Measurements from ENCODE around the gene CPA1. TPM values are rescaled to one million over a fixed set of nuclear protein-coding genes. Genes with fewer than 3 reads are reported as not detected.

Gene CPA1
- total and polyA plus RNA-seq, 8 donors = 1.7 to 17.3 (median 5.5) TPM; not detected in 5

DNA sequence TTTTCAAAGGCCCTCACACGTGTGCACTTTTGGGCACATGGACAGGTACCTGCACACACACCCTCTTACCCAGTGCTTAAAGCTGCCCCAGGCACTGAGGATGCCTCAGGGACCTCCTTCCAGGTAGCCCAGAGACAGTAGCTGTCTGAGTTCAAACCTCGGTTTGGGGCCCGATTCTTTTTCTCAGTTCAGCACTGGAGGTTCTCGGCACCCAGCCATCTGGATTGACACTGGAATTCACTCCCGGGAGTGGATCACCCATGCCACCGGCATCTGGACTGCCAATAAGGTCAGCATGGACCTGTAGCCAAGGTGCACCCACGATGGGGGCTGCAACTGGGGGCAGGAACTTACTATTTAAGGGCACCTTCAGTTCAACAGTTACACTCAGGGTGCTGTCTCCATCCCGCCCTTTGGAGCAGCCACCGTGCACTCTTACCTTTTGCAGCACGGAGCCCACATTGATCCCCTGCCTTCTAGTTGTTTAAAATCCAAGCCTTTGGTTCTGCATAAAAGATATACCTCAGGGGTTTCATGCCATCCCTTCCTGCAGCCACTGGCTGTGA is 18.0 kb upstream of the CPA1 start:
- 91 to 95% (median 92%) methylated on average over 10 of the region's 10 CpGs for WGBS, 5 donors
- no peak for DNase-seq
- Histone ChIP-seq H3K27me3 (no peaks in the 10 kb centered on the region), H3K27ac (no peak overlapping the region), H3K9me3 (peaks cover 4 to 22% (median 11%) of the 10 kb centered on the region in 4 donors), H3K4me3 (no peak overlapping the region), H3K36me3 (no peaks in the 10 kb centered on the region), H3K4me1 (peaks cover 0 to 4% (median 2%) of the 10 kb centered on the region in 4 donors)
- TF ChIP-seq EP300 (IDR thresholded peaks at IDR 0.05) (no peak), POLR2A (IDR thresholded peaks at IDR 0.05) (no peak)
- intact Hi-C loops (cut with DNase I; ENCODE audit: low total_unique reads) = no loop called here

DNA sequence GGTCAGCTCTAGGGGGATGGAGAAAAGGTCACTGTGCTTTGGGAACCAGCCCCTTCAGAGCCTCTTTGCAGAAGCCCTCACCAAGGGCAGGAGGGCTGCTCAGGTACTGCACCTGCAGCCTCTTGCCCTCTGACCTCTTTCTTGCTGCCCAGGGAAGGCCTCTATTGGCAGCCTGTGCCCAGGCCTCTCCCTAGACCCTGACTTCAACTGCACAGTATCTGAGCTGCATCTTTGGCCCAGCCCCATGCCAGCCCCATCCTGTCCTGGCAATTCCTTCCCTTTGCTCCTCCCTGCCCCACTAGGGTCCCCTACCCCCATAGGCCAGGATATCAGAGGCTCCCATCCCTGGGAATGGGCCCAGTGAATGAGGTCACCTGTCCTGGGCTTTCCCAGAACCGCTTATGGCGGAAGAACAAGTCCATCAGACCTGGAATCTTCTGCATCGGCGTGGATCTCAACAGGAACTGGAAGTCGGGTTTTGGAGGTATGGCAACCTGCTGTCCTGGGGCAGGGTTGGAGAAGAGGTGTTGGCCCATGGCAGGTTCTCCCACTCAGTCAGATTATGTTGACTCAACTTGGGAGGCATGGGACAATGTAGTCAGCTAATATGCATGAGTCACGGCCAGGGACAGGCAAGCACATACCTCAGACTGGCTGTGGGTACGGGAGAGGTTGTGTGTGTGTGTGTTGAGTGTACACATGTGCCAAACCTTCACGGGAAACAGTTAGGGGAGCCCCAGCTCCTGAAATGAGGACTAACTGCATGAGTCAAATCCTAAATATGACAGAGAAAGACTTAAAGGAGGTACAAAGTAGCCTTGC is 17.1 kb upstream of the CPA1 start:
- Histone ChIP-seq H3K4me1 (peaks cover 0 to 4% (median 0%) of the 10 kb centered on the region in 4 donors), H3K9me3 (peaks cover 4 to 22% (median 11%) of the 10 kb centered on the region in 4 donors), H3K27me3 (no peaks in the 10 kb centered on the region), H3K4me3 (no peak overlapping the region), H3K36me3 (no peaks in the 10 kb centered on the region), H3K27ac (no peak overlapping the region)
- WGBS, 5 donors = 66 to 82% (median 72%) methylated on average over 8 of the region's 8 CpGs
- peak in 1 of 3 donors; percentile 37 for TF ChIP-seq POLR2AphosphoS5 (IDR thresholded peaks at IDR 0.05)
- TF ChIP-seq, protein P1, sequence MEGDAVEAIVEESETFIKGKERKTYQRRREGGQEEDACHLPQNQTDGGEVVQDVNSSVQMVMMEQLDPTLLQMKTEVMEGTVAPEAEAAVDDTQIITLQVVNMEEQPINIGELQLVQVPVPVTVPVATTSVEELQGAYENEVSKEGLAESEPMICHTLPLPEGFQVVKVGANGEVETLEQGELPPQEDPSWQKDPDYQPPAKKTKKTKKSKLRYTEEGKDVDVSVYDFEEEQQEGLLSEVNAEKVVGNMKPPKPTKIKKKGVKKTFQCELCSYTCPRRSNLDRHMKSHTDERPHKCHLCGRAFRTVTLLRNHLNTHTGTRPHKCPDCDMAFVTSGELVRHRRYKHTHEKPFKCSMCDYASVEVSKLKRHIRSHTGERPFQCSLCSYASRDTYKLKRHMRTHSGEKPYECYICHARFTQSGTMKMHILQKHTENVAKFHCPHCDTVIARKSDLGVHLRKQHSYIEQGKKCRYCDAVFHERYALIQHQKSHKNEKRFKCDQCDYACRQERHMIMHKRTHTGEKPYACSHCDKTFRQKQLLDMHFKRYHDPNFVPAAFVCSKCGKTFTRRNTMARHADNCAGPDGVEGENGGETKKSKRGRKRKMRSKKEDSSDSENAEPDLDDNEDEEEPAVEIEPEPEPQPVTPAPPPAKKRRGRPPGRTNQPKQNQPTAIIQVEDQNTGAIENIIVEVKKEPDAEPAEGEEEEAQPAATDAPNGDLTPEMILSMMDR (IDR thresholded peaks at IDR 0.05) = no peak
- no peak for TF ChIP-seq POLR2A (IDR thresholded peaks at IDR 0.05)
- no peak for TF ChIP-seq EP300 (IDR thresholded peaks at IDR 0.05)
- intact Hi-C loops (cut with DNase I; ENCODE audit: low total_unique reads) = no loop called here
- peak in 1 of 2 donors; percentile 58 for DNase-seq

DNA sequence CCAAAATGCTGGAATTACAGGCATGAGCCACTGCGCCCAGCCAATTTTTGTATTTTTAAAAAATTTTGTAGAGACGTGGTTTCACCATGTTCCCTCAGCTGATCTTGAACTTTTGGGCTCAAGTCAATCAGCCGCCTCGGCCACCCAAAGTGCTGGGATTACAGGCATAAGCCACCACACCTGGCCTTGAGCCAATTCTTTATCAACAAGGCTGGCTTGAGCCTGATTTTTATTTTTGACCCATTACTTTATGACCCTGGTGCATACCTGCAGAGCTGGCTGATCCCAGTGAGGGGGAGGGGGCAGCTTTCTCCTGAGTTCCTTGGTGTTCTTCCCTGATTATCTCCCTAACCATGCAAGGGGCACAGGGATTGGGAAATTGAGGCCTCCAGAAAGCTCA is 15.8 kb upstream of the CPA1 start:
- Histone ChIP-seq H3K36me3 (no peaks in the 10 kb centered on the region), H3K27ac (peak overlapping the region in 1 of 5 donors; percentile 67), H3K9me3 (peaks cover 0 to 14% (median 5%) of the 10 kb centered on the region in 4 donors), H3K27me3 (no peaks in the 10 kb centered on the region), H3K4me3 (no peak overlapping the region), H3K4me1 (peaks cover 0 to 14% (median 8%) of the 10 kb centered on the region in 4 donors)
- intact Hi-C loops (cut with DNase I; ENCODE audit: low total_unique reads) = no loop called here
- DNase-seq = peak in 1 of 2 donors; percentile 63
- WGBS, 5 donors = 69 to 77% (median 74%) methylated on average over 4 of the region's 4 CpGs
- TF ChIP-seq POLR2AphosphoS5 (IDR thresholded peaks at IDR 0.05) = no peak

DNA sequence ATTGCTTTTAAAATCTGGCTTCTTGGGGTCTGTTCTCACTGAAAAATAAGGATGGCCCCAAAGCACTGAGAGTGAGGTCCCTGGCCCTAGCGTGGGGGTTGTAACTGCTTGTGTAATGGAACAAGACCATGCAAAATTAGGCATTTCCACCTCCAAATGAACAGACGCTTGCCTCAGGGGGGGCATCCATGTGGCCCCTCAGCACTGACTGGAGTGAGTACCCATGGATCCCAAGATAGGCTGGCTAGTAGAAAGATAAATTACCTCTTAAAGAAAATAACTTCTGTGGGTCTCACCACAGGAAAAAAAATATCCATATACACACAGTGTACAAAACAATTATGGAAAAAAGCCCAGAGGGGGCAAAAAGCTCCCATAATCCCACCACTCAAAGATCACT is 15.2 kb upstream of the CPA1 start:
- Histone ChIP-seq H3K36me3 (no peaks in the 10 kb centered on the region), H3K4me3 (no peak overlapping the region), H3K4me1 (peaks cover 0 to 15% (median 15%) of the 10 kb centered on the region in 4 donors), H3K27ac (peak overlapping the region in 3 of 5 donors; percentile 23 to 67 (median 38)), H3K9me3 (peaks cover 0 to 8% (median under 1%) of the 10 kb centered on the region in 4 donors), H3K27me3 (no peaks in the 10 kb centered on the region)
- intact Hi-C loops (cut with DNase I; ENCODE audit: low total_unique reads) = no loop called here
- no peak for DNase-seq
- 81 to 94% (median 86%) methylated on average over 2 of the region's 2 CpGs for WGBS, 5 donors
- TF ChIP-seq, protein P1 (IDR thresholded peaks at IDR 0.05) = no peak
- TF ChIP-seq EP300 (IDR thresholded peaks at IDR 0.05) (no peak), POLR2A (IDR thresholded peaks at IDR 0.05) (no peak), POLR2AphosphoS5 (IDR thresholded peaks at IDR 0.05) (no peak)

DNA sequence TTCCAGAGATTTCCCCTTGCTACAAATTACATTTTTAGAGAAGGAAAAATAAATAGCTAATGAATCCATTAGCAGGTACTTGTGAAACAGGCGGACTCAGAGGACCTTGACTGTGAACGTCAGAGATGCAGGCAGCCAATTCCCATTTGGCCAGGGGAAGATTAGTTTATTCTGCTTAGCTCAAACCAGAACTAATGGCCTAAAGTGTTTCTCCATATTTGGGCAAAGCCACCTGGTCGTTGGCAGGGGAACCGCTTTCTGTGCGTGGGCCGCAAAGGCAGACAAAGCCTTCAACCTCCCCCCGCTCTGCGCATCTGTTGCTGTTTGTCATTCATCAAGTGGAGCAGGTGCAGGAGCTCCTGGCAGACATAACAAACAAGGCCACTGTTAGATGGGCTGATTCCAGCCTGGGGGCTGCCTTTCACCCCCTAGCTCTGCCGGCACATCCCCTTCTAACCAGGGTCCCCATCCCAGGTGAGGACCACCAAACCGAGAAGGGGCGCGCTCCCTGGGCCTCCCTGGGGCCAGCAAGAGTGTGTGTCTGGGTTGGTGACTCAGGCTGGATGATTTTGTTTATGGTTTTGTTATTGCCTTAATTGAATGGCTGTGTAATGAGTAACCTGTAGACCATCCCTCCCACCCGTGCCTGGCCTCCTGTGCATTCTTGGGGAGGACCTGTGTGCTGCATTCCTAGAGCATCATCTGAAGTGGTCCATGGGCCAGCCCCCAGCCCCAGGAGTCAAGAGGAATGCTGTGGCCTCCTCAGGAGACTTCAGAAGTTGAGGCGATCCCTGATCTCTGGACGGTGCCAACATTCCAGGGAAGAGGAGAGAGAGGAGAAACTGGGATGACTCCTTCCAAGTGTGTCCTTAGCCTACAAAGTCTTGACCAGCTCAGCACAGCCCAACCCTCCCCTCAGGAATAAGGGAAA is 14.5 kb upstream of the CPA1 start:
- peak overlapping the region in 4 of 5 donors; percentile 23 to 67 (median 34) for H3K27ac ChIP-seq
- H3K4me3 ChIP-seq = no peak overlapping the region
- TF ChIP-seq, protein P1 (IDR thresholded peaks at IDR 0.05) = no peak
- no peak for TF ChIP-seq EP300 (IDR thresholded peaks at IDR 0.05)
- no peak for TF ChIP-seq POLR2A (IDR thresholded peaks at IDR 0.05)
- TF ChIP-seq POLR2AphosphoS5 (IDR thresholded peaks at IDR 0.05) = no peak
- intact Hi-C loops (cut with DNase I; ENCODE audit: low total_unique reads) = no loop called here
- DNase-seq = peak; percentile 28 to 91
- no peaks in the 10 kb centered on the region for H3K36me3 ChIP-seq
- H3K4me1 ChIP-seq = peaks cover 0 to 22% (median 18%) of the 10 kb centered on the region in 4 donors
- 65 to 81% (median 76%) methylated on average over 15 of the region's 15 CpGs for WGBS, 5 donors
- peaks cover 0 to 1% (median 0%) of the 10 kb centered on the region in 4 donors for H3K9me3 ChIP-seq
- H3K27me3 ChIP-seq = no peaks in the 10 kb centered on the region

Measured in stomach (tissue), 9 donors.